MG63 (cell line): Measurements from ENCODE around the gene SLC22A4. TPM values are rescaled to one million over a fixed set of nuclear protein-coding genes. Genes with fewer than 3 reads are reported as not detected.

Experiments used
- DNase-seq: peaks from one replicate; pipeline ENCODE4 v3.0.0-alpha.2; 2020
- H3K27me3 ChIP-seq: fragments of 250-450 bp; sonication (Bioruptor Pico); 2 replicates; pipeline ENCODE4 v1.5.1; 2020; ENCODE audit warnings: mild to moderate bottlenecking, moderate library complexity
- H3K36me3 ChIP-seq: fragments of 250-450 bp; sonication (Bioruptor Pico); 2 replicates; pipeline ENCODE4 v1.5.1; 2020; ENCODE audit warnings: mild to moderate bottlenecking, moderate library complexity
- H3K4me3 ChIP-seq: fragments of 250-450 bp; sonication (Bioruptor Pico); 2 replicates; pipeline ENCODE4 v1.5.1; 2020; ENCODE audit warnings: mild to moderate bottlenecking, moderate library complexity
- H3K9me3 ChIP-seq: fragments of 250-450 bp; sonication (Bioruptor Pico); 2 replicates; pipeline ENCODE4 v1.5.1; 2020; ENCODE audit warnings: mild to moderate bottlenecking, moderate library complexity
- total RNA-seq: library from RNA; depleted of rRNA; stranded (reverse); fragments of >200 nt; shearing (Covaris generic); gene quantifications from 2 replicates; pipeline ENCODE4 v1.2.3, GENCODE V29; 2014; ENCODE audit warnings: low replicate concordance

SLC22A4 gene
- total RNA-seq, 1 experiment from 2014 or later, result 0.03 TPM

- no peaks in the 10 kb centered on the region for H3K27me3 ChIP-seq
- no peak overlapping the region for H3K4me3 ChIP-seq
- no peak for DNase-seq
- no peaks in the 10 kb centered on the region for H3K36me3 ChIP-seq
- peaks cover 9% of the 10 kb centered on the region; the same call in 1 of the 2 replicates for H3K9me3 ChIP-seq
These were observed 8.2 kb downstream of the SLC22A4 start for GRCh38 chr5:132302413-132302812.

GRCh38 chr5:132303589-132303988 is 9.4 kb downstream of the SLC22A4 start:
- Histone ChIP-seq H3K36me3 (no peaks in the 10 kb centered on the region), H3K27me3 (no peaks in the 10 kb centered on the region), H3K9me3 (peaks cover 9% of the 10 kb centered on the region; the same call in 1 of the 2 replicates), H3K4me3 (no peak overlapping the region)
- no peak for DNase-seq

GRCh38 chr5:132305420-132305819 is 11.2 kb downstream of the SLC22A4 start:
- peaks cover 9% of the 10 kb centered on the region; the same call in 1 of the 2 replicates for H3K9me3 ChIP-seq
- H3K36me3 ChIP-seq, result no peaks in the 10 kb centered on the region
- no peaks in the 10 kb centered on the region for H3K27me3 ChIP-seq
- no peak for DNase-seq
- H3K4me3 ChIP-seq, result no peak overlapping the region

GRCh38 chr5:132308701-132309100 is 14.5 kb downstream of the SLC22A4 start:
- Histone ChIP-seq H3K36me3 (no peaks in the 10 kb centered on the region), H3K27me3 (no peaks in the 10 kb centered on the region), H3K9me3 (peaks cover 9% of the 10 kb centered on the region; the same call in 1 of the 2 replicates), H3K4me3 (no peak overlapping the region)
- DNase-seq, result no peak

- Histone ChIP-seq H3K27me3 (no peaks in the 10 kb centered on the region), H3K9me3 (peaks cover 9% of the 10 kb centered on the region; the same call in 1 of the 2 replicates), H3K4me3 (no peak overlapping the region), H3K36me3 (no peaks in the 10 kb centered on the region)
- DNase-seq, result no peak
These were observed 15.5 kb downstream of the SLC22A4 start for GRCh38 chr5:132309679-132310078.

- H3K36me3 ChIP-seq, result no peaks in the 10 kb centered on the region
- peaks cover 8% of the 10 kb centered on the region; the same call in 1 of the 2 replicates for H3K9me3 ChIP-seq
- DNase-seq, result no peak
These were observed 16.1 kb downstream of the SLC22A4 start for GRCh38 chr5:132310141-132310834.

GRCh38 chr5:132313366-132313765 is 19.2 kb downstream of the SLC22A4 start:
- Histone ChIP-seq H3K36me3 (no peaks in the 10 kb centered on the region), H3K27me3 (no peaks in the 10 kb centered on the region), H3K9me3 (no peaks in the 10 kb centered on the region), H3K4me3 (no peak overlapping the region)
- peak; percentile 30 for DNase-seq

More at GRCh38 chr5:132310141-132310834, 16.1 kb downstream of the SLC22A4 start:
- Histone ChIP-seq H3K4me3 (no peak overlapping the region), H3K27me3 (no peaks in the 10 kb centered on the region)

- Histone ChIP-seq H3K36me3 (no peaks in the 10 kb centered on the region), H3K27me3 (no peaks in the 10 kb centered on the region), H3K4me3 (no peak overlapping the region), H3K9me3 (no peaks in the 10 kb centered on the region)
- no peak for DNase-seq
These were observed 19.8 kb downstream of the SLC22A4 start for GRCh38 chr5:132313961-132314432.

GRCh38 chr5:132315529-132316067 is 21.4 kb downstream of the SLC22A4 start:
- Histone ChIP-seq H3K36me3 (no peaks in the 10 kb centered on the region), H3K4me3 (no peak overlapping the region), H3K27me3 (no peaks in the 10 kb centered on the region), H3K9me3 (no peaks in the 10 kb centered on the region)
- no peak for DNase-seq

- no peak overlapping the region for H3K4me3 ChIP-seq
- DNase-seq, result no peak
- no peaks in the 10 kb centered on the region for H3K27me3 ChIP-seq
- H3K36me3 ChIP-seq, result no peaks in the 10 kb centered on the region
- H3K9me3 ChIP-seq, result no peaks in the 10 kb centered on the region
These were observed 25.8 kb downstream of the SLC22A4 start for GRCh38 chr5:132319975-132320374.

- Histone ChIP-seq H3K4me3 (no peak overlapping the region), H3K36me3 (no peaks in the 10 kb centered on the region), H3K27me3 (no peaks in the 10 kb centered on the region), H3K9me3 (no peaks in the 10 kb centered on the region)
- DNase-seq, result no peak
These were observed 27.0 kb downstream of the SLC22A4 start for GRCh38 chr5:132321109-132321721.

- no peak for DNase-seq
- H3K36me3 ChIP-seq, result no peaks in the 10 kb centered on the region
- H3K27me3 ChIP-seq, result no peaks in the 10 kb centered on the region
- no peak overlapping the region for H3K4me3 ChIP-seq
- no peaks in the 10 kb centered on the region for H3K9me3 ChIP-seq
These were observed 28.1 kb downstream of the SLC22A4 start for GRCh38 chr5:132322266-132322665.

GRCh38 chr5:132323202-132323601 is 29.0 kb downstream of the SLC22A4 start:
- Histone ChIP-seq H3K9me3 (no peaks in the 10 kb centered on the region), H3K36me3 (no peaks in the 10 kb centered on the region), H3K4me3 (no peak overlapping the region), H3K27me3 (no peaks in the 10 kb centered on the region)
- no peak for DNase-seq

GRCh38 chr5:132325691-132326090 is 31.5 kb downstream of the SLC22A4 start:
- no peak for DNase-seq
- no peaks in the 10 kb centered on the region for H3K36me3 ChIP-seq
- H3K27me3 ChIP-seq, result no peaks in the 10 kb centered on the region
- H3K4me3 ChIP-seq, result no peak overlapping the region
- H3K9me3 ChIP-seq, result no peaks in the 10 kb centered on the region

GRCh38 chr5:132327252-132327955 is 33.2 kb downstream of the SLC22A4 start:
- H3K9me3 ChIP-seq, result no peaks in the 10 kb centered on the region
- no peak for DNase-seq
- H3K27me3 ChIP-seq, result no peaks in the 10 kb centered on the region
- H3K4me3 ChIP-seq, result no peak overlapping the region
- H3K36me3 ChIP-seq, result no peaks in the 10 kb centered on the region

GRCh38 chr5:132334812-132335211 is 40.6 kb downstream of the SLC22A4 start:
- no peak overlapping the region for H3K4me3 ChIP-seq
- no peaks in the 10 kb centered on the region for H3K36me3 ChIP-seq
- peaks cover 2% of the 10 kb centered on the region; the same call in 1 of the 2 replicates for H3K27me3 ChIP-seq
- no peak for DNase-seq
- no peaks in the 10 kb centered on the region for H3K9me3 ChIP-seq

GRCh38 chr5:132335402-132335801 is 41.2 kb downstream of the SLC22A4 start:
- no peak overlapping the region for H3K4me3 ChIP-seq

More at GRCh38 chr5:132335402-132335801, 41.2 kb downstream of the SLC22A4 start:
- H3K9me3 ChIP-seq, result no peaks in the 10 kb centered on the region
- no peaks in the 10 kb centered on the region for H3K36me3 ChIP-seq
- H3K27me3 ChIP-seq, result peaks cover 2% of the 10 kb centered on the region; the same call in 1 of the 2 replicates
- no peak for DNase-seq
